B cell (primary cell): ENCODE measurements around the gene ERBB4. TPM values are rescaled to one million over a fixed set of nuclear protein-coding genes. Genes with fewer than 3 reads are reported as not detected.
"Not testable (repeated sequence)": the region's sequence is repeated elsewhere in the genome, so short reads cannot be mapped to it uniquely, and the experiment has no call there.

Experiments used
- ATAC-seq: fragments of 200-7000 bp; cut with Tn5 transposase; one replicate; pipeline ENCODE4 v1.10.0; 2021; ENCODE audit warnings: low read depth, mild to moderate bottlenecking, moderate number of reproducible peaks, moderate library complexity
- CTCF ChIA-PET: fragments of 350-600 bp; sonication (Branson Sonifier 250); formaldehyde crosslinking; loops from one replicate; lab custom pipeline; 2021; ENCODE audit warnings: antibody characterized with exemption, inconsistent platforms; lab: Charles Lee
- POLR2A ChIA-PET: fragments of 350-600 bp; sonication (Branson Sonifier 250); formaldehyde crosslinking; loops from one replicate; lab custom pipeline; 2021; ENCODE audit warnings: antibody characterized with exemption; lab: Charles Lee
- DNase-seq: peaks from one replicate; pipeline ENCODE4 v3.0.0; 2013
- H2AFZ ChIP-seq: 2 replicates; pipeline ENCODE4 v1.6.1; 2012; ENCODE audit warnings: mild to moderate bottlenecking, low read depth, low read length; ENCODE audit not compliant: insufficient read depth, poor library complexity, severe bottlenecking
- H3K27ac ChIP-seq, 2 donors: 1 replicate in 1 of 2; 2 replicates in 1 of 2; pipeline ENCODE4 v1.5.1; 2012 to 2013; ENCODE audit warnings: low read length in 2 of 2, mild to moderate bottlenecking in 2 of 2, moderate library complexity in 1 of 2
- H3K27me3 ChIP-seq, 4 experiments: fragments of 200-600 bp in 1 of 4; sonication (generic) in 1 of 4; replicated peaks in 1 of 4; 1 replicate in 2 of 4; 2 replicates in 2 of 4; pipeline versions ENCODE4 v1.6.1 to v1.7.0; 2013 to 2016; ENCODE audit warnings: low read length in 3 of 4, mild to moderate bottlenecking in 2 of 4, mixed read lengths in 1 of 4, moderate library complexity in 1 of 4; ENCODE audit not compliant: insufficient read depth in 4 of 4, control insufficient read depth in 3 of 4; ENCODE audit errors: control extremely low read depth in 1 of 4
- H3K36me3 ChIP-seq, 2 experiments: replicated peaks in 1 of 2; 1 replicate in 1 of 2; 2 replicates in 1 of 2; pipeline versions ENCODE4 v1.6.1 to v1.7.1; 2013; ENCODE audit warnings: low read length in 1 of 2; ENCODE audit not compliant: insufficient read depth in 2 of 2, control insufficient read depth in 1 of 2; ENCODE audit errors: control extremely low read depth in 1 of 2, extremely low read depth in 1 of 2
- H3K4me1 ChIP-seq, 2 donors: fragments of 200-600 bp in 1 of 2; sonication (generic) in 1 of 2; 1 replicate in 1 of 2; 2 replicates in 1 of 2; pipeline versions ENCODE4 v1.5.1 to v1.6.1; 2013 to 2017; ENCODE audit warnings: low read length in 2 of 2; ENCODE audit not compliant: control insufficient read depth in 2 of 2, insufficient read depth in 2 of 2
- H3K4me2 ChIP-seq: replicated peaks from 2 replicates; pipeline ENCODE3; 2012; ENCODE audit warnings: mild to moderate bottlenecking, low read depth, low read length; ENCODE audit not compliant: poor library complexity, severe bottlenecking
- H3K4me3 ChIP-seq, 5 experiments: fragments of 200-600 bp in 1 of 5; sonication (generic) in 1 of 5; 1 replicate in 3 of 5; 2 replicates in 2 of 5; pipeline versions ENCODE4 v1.5.1 to v1.7.0; 2011 to 2016; ENCODE audit warnings: low read length in 4 of 5, mild to moderate bottlenecking in 4 of 5, low read depth in 2 of 5, control low read depth in 1 of 5, moderate library complexity in 1 of 5; ENCODE audit not compliant: insufficient read depth in 1 of 5; ENCODE audit errors: control extremely low read depth in 1 of 5, extremely low read depth in 1 of 5
- H3K79me2 ChIP-seq: fragments of 200-600 bp; sonication (generic); one replicate; pipeline ENCODE4 v1.6.0; 2016; ENCODE audit warnings: low read length; ENCODE audit not compliant: control insufficient read depth, insufficient read depth
- H3K9ac ChIP-seq: fragments of 200-600 bp; sonication (generic); 2 replicates; pipeline ENCODE4 v1.6.1; 2017; ENCODE audit warnings: mild to moderate bottlenecking, low read length, moderate library complexity
- H3K9me3 ChIP-seq, 3 donors: one replicate each; pipeline versions ENCODE4 v1.6.1 to v1.7.1; 2013; ENCODE audit warnings: low read length in 2 of 3; ENCODE audit not compliant: control insufficient read depth in 2 of 3, insufficient read depth in 1 of 3; ENCODE audit errors: control extremely low read depth in 1 of 3
- H4K20me1 ChIP-seq: 2 replicates; pipeline ENCODE4 v1.6.0; 2012; ENCODE audit warnings: mild to moderate bottlenecking, low read length; ENCODE audit not compliant: insufficient read depth, control insufficient read depth, poor library complexity, severe bottlenecking
- H3K27ac Mint-ChIP-seq: one replicate; pipeline ENCODE4 v1.8.0; 2021; ENCODE audit warnings: mixed read lengths
- H3K27me3 Mint-ChIP-seq: one replicate; pipeline ENCODE4 v1.8.0; 2021; ENCODE audit warnings: mixed read lengths
- H3K4me1 Mint-ChIP-seq: one replicate; pipeline ENCODE4 v1.8.0; 2021; ENCODE audit warnings: mixed read lengths
- H3K4me3 Mint-ChIP-seq: one replicate; pipeline ENCODE4 v1.8.0; 2021; ENCODE audit warnings: mixed read lengths
- H3K9me3 Mint-ChIP-seq: one replicate; pipeline ENCODE4 v1.8.0; 2022; ENCODE audit warnings: mixed read lengths; ENCODE audit not compliant: insufficient read depth
- EZH2 ChIP-seq: IDR thresholded peaks from 2 replicates; pipeline ENCODE4 v1.6.1; 2012; ENCODE audit warnings: borderline replicate concordance, low read depth, mild to moderate bottlenecking, moderate library complexity, low read length; ENCODE audit not compliant: insufficient read depth, poor library complexity, severe bottlenecking
- WGBS: methylation state at CpG from one replicate; pipeline ENCODE4 v1.1.5; 2013; ENCODE audit warnings: missing lambda C conversion rate; ENCODE audit not compliant: insufficient coverage; 5-methylcytosine and 5-hydroxymethylcytosine counted together
- intact Hi-C: fragments of 100-400 bp; cut with micrococcal nuclease; formaldehyde crosslinking; loops from one replicate; pipeline ENCODE4 v1.10.0; 2022
- polyA plus RNA-seq: library from polyadenylated mRNA; depleted of rRNA; stranded (reverse); fragments of >200 nt; gene quantifications from 2 replicates; pipeline ENCODE4 v1.2.3, GENCODE V29; 2012
- total RNA-seq, 2 donors: library from RNA; stranded (reverse); fragments of 120-200 nt in 1 of 2; gene quantifications; 1 replicate in 1 of 2; 2 replicates in 1 of 2; pipeline versions ENCODE4 v1.2.3 to v1.2.4, GENCODE V29; 2013 to 2022
- TF ChIP-seq, protein P1 (sequence below): fragments of 200-600 bp; IDR thresholded peaks from one replicate; pipeline ENCODE4 v1.8.0; 2022; ENCODE audit warnings: antibody characterized with exemption, mild to moderate bottlenecking

The ERBB4 gene
- total and polyA plus RNA-seq, 2 donors (not counting 1 experiment from before 2014, with no cell fraction given), result not detected

GRCh38 chr2:211598238-211598637 lies 940.4 kb downstream of the ERBB4 start:
- DNase-seq (no peak), ATAC-seq (no peak)
- no peak overlapping the region for H3K4me3 ChIP-seq
- H3K4me2 ChIP-seq, result no peak overlapping the region
- ChIA-PET CTCF (no interaction called here), POLR2A (no interaction called here)
- H4K20me1 ChIP-seq, result no peaks in the 10 kb centered on the region
- no peaks in the 10 kb centered on the region for H3K36me3 ChIP-seq
- TF ChIP-seq EZH2, result no peak
- TF ChIP-seq, protein P1, sequence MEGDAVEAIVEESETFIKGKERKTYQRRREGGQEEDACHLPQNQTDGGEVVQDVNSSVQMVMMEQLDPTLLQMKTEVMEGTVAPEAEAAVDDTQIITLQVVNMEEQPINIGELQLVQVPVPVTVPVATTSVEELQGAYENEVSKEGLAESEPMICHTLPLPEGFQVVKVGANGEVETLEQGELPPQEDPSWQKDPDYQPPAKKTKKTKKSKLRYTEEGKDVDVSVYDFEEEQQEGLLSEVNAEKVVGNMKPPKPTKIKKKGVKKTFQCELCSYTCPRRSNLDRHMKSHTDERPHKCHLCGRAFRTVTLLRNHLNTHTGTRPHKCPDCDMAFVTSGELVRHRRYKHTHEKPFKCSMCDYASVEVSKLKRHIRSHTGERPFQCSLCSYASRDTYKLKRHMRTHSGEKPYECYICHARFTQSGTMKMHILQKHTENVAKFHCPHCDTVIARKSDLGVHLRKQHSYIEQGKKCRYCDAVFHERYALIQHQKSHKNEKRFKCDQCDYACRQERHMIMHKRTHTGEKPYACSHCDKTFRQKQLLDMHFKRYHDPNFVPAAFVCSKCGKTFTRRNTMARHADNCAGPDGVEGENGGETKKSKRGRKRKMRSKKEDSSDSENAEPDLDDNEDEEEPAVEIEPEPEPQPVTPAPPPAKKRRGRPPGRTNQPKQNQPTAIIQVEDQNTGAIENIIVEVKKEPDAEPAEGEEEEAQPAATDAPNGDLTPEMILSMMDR, result no peak
- no peaks in the 10 kb centered on the region for H3K4me1 ChIP-seq
- peaks cover 0 to 3% (median 0%) of the 10 kb centered on the region in 3 donors for H3K9me3 ChIP-seq
- no peaks in the 10 kb centered on the region for H3K27me3 Mint-ChIP-seq
- H3K4me3 Mint-ChIP-seq, result no peak overlapping the region
- intact Hi-C loops, result no loop called here
- no peak overlapping the region for H3K27ac ChIP-seq
- no peaks in the 10 kb centered on the region for H3K4me1 Mint-ChIP-seq
- no peak overlapping the region for H3K27ac Mint-ChIP-seq
- no peak overlapping the region for H2AFZ ChIP-seq
- no peak overlapping the region for H3K9ac ChIP-seq
- H3K79me2 ChIP-seq, result no peaks in the 10 kb centered on the region
- H3K27me3 ChIP-seq, result no peaks in the 10 kb centered on the region
- WGBS, result no CpG with 5 or more reads among the region's 2 CpGs
- H3K9me3 Mint-ChIP-seq, result peaks cover 7% of the 10 kb centered on the region

GRCh38 chr2:211592006-211592405 lies 946.6 kb downstream of the ERBB4 start:
- H3K9me3 Mint-ChIP-seq, H3K4me1 ChIP-seq, H3K4me3 Mint-ChIP-seq, H3K4me1 Mint-ChIP-seq, H3K36me3 ChIP-seq, H3K4me2 ChIP-seq, H3K27ac Mint-ChIP-seq, DNase-seq, H3K9me3 ChIP-seq, ATAC-seq, H3K27me3 Mint-ChIP-seq, H3K79me2 ChIP-seq, H4K20me1 ChIP-seq, POLR2A ChIA-PET, intact Hi-C loops, H3K27me3 ChIP-seq, CTCF ChIA-PET, H3K27ac ChIP-seq, H3K9ac ChIP-seq, H3K4me3 ChIP-seq, H2AFZ ChIP-seq: not testable (repeated sequence)
- WGBS, result 79% methylated on average over 6 of the region's 12 CpGs
